HG02763 (cell line): Measurements from ENCODE around the gene ART1.

Experiments used
- ATAC-seq: cut with Tn5 transposase; IDR thresholded peaks from one replicate; pipeline ENCODE4 v1.9.1; 2021; ENCODE audit warnings: mild to moderate bottlenecking, moderate library complexity; ENCODE audit not compliant: unreplicated experiment

Gene ART1

DNA sequence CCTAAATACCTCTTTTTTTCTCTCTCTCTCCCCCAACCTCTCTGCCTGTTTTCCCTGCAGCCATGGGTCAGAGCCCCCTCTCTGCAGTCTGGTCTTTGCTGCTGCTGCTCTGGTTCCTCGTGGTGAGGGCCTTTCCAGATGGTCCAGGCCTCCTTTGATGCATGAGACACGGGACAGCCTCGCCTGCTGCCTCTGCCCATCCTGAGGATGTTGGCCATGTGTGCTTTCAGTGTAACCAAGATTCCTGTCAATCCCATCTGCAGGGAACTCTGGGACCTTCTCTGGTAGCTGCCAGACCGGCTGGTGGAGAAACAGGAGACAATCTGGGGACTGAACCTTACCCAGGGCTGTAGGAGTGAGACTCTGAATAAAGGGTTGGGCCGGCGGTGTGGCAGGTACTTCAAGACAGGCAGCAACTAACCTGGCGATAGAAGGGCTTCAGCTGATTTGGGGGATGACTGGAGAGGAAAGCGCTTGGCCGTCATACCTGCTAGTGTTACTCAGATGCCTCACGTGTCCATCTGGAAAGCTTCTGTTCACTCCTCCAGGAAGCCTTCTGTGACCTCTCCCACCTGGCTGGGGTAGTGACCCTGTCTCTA, 19.2 kb downstream of the ART1 start:
- no peak for ATAC-seq

- ATAC-seq: no peak
These were observed 20.6 kb downstream of the ART1 start for GRCh38 chr11:3665336-3666022.

- no peak for ATAC-seq
These were observed 21.1 kb downstream of the ART1 start for GRCh38 chr11:3666023-3666530.

- ATAC-seq: no peak
These were observed 22.5 kb downstream of the ART1 start for GRCh38 chr11:3667149-3668035.

- ATAC-seq: no peak
These were observed 24.2 kb downstream of the ART1 start for GRCh38 chr11:3669128-3669527.

GRCh38 chr11:3669742-3670183, 24.8 kb downstream of the ART1 start:
- no peak for ATAC-seq

DNA sequence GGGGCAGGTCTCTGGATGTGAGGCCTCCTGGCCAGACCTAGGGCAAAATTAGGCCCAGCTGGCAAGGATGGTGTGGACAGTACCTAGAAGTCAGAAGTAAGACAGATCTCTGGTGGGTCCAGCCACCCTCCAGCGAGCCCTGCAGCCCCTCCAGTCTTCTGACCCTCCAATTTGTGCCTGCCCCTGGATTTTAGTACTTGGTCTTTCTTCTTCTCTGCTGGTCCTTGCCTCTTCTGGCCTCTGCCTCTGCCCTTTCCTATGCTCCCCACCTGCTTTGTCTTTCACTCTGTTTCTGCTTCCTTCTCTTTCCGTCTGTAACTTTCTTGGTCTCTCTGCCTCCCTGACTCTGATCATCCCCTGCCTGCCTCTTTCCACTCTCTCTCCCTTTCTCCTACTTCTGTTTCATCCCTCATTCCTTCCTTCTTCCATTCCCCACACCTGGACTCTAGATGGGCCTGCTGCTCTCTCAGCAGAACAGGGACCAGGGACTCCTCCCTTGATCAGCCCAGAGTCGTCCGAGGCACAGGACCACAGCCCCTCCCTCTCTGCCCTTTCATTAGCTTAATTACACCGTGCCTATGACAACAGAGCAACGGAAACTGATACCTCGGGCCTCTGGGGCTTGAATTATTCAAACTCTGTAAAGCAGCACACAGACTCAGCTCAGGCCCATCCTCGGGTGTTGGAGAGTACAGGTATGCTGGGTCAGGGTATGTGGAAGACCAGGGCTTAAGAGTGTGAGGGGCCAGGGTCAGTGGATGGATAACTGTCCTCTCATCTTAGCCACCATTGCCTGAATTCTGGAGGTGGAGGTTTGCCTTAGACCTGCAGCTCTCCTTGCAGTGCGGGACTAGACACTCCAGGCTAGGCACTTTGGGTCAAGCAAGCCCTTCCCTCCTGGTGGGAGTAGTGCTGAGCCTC, 26.7 kb downstream of the ART1 start, which contains the start of gene CHRNA10:
CHRNA10 (minus strand) TSS at position 51 of the 921 bp plus-strand sequence. CDS start 72 bp downstream, outside the sequence.
- no peak for ATAC-seq

- ATAC-seq: no peak
These were observed 29.3 kb downstream of the ART1 start for GRCh38 chr11:3674189-3674588.

- no peak for ATAC-seq
These were observed 31.0 kb downstream of the ART1 start for GRCh38 chr11:3675971-3676370.

DNA sequence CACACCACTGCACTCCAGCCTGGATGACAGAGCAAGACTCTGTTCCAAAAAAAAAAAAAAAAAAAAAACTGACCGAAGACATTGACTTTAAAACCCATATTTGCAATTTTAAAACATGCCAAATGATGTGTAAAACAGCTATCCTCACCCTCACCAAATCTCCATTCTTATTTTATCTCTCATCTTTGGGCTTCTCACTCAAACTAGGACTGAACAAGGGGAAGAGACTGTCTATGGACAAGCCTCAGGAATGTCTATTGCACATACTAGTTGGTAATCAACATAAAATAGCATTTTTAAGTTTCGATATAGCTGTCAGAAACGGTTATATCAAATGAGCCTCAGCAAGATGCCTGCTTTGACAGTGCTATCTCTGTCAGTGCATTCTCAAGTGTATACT, 34.1 kb downstream of the ART1 start:
- no peak for ATAC-seq

DNA sequence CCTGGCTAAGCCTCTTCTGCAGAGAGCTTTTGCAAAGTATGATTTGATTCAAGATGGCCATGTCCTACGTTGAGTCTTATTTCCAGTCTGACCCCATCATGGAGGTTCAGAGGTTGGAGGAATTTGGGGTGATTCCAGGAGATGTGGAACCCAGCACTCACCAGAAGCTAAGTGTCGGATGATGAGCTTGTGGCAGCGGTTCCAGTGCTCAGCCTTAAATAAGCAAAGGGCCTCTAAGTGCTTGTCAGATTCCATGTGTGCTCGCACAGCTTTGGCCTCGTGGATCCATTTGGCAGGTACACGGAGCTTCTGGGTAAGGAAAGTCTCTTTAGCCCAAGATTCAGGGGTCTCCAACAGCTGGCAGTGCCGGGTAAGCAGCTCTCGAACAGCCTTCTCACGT, 38.1 kb downstream of the ART1 start:
- ATAC-seq: no peak

- no peak for ATAC-seq
These were observed 39.3 kb downstream of the ART1 start for GRCh38 chr11:3684129-3684818.

- no peak for ATAC-seq
These were observed 39.9 kb downstream of the ART1 start for GRCh38 chr11:3684819-3685172.

- ATAC-seq: no peak
These were observed 41.0 kb downstream of the ART1 start for GRCh38 chr11:3685923-3686322.

DNA sequence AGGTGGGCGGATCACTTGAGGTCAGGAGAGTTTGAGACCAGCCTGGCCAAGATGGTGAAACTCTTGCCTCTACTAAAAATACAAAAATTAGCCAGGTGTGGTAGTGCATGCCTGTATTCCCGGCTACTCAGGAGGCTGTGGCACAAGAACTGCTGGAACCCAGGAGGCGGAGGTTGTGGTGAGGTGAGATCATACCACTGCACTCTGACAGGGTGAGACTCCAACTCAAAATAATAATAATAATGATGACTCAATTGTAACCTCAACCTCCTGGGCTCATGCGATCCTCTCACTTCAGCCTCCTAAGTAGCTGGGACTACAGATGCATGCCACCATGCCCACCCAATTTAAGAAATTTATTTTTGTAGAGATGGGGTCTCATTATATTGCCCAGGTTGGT, 41.8 kb downstream of the ART1 start:
- ATAC-seq: no peak

DNA sequence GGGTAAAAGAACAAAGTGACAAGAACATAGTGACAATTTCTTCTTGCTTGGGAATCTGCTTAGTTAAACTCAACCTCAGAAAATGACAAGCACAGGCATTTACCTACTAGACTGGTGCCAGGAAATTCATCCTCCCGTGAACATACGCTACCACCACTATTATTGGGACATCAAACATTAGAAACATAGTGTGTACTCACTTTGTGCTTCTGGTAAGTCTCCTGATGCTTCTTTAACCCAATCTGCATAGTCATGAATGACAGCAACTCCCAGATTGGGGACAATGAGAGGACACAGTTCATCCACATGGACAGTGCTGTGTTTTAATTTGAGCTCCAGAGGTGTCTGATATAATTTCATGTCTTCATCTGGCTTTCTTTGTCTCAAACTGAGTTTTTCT, 55.5 kb downstream of the ART1 start:
- ATAC-seq: no peak

GRCh38 chr11:3700910-3701309, 56.0 kb downstream of the ART1 start:
- no peak for ATAC-seq

DNA sequence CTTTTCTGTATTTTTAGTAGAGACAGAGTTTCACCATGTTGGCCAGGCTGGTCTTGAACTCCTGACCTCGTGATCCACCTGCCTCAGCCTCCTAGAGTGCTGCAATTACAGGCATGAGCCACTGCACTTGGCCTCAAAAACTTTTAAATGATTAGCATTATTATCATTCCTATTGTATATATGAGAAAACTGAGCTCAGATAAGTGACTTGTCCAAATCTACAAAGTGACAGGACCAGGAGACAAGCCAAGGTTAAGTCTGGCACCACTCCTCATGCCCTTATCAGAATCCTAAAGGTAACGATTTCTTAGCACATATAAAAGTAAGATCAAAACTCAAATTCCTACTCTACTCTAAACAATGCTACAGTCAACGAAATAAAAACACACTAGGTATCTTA, 58.5 kb downstream of the ART1 start:
- ATAC-seq: no peak

DNA sequence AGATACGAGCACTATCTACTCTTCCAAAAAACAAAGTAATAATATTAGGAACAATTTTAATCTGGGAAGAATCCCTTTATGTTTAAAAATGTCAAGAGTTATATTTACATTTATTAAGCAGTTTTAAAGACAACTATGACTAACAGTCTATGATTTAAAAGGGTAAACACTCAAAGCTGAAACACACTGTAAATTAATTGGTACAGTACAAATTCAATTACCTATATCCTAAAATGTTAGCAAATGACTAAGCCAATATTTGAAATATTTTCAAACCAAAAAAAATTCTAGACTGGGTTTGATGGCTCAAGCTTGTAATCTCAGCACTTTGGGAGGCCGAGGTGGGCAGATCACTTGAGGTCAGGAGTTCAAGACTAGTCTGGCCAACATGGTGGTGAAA, 62.2 kb downstream of the ART1 start:
- ATAC-seq: no peak

DNA sequence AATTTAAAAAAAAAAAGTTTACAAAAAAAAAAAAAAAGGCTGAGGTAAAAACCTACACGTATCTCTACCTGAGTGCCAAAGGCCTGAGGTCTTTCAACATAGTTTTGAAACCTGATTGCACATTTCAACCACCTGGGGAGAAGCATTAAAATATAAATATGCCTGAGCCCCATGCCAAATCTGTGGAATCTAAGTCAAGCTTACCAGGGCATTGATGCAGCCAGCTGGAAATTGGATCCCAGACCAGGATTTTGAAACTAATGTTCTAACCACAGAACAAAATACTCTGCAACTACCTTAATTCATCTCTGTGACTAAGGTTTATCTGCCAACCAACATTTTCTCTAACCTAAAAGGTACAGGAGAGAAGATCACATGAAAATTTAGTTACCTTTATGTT, 65.0 kb downstream of the ART1 start:
- ATAC-seq: no peak
